Fibroblast of peridontal ligament (primary cell): ENCODE results near the gene GTF3C2.
"Not testable (repeated sequence)": the region's sequence is repeated elsewhere in the genome, so short reads cannot be mapped to it uniquely, and the experiment has no call there.

Source experiments
- DNase-seq: peaks from one replicate; pipeline ENCODE4 v3.0.0-alpha.2; 2010; ENCODE audit errors: extremely low read depth

GTF3C2 gene

GRCh38 chr2:27370816-27371620 is 14.5 kb upstream of the GTF3C2 start:
- DNase-seq = peak; percentile 59

DNA sequence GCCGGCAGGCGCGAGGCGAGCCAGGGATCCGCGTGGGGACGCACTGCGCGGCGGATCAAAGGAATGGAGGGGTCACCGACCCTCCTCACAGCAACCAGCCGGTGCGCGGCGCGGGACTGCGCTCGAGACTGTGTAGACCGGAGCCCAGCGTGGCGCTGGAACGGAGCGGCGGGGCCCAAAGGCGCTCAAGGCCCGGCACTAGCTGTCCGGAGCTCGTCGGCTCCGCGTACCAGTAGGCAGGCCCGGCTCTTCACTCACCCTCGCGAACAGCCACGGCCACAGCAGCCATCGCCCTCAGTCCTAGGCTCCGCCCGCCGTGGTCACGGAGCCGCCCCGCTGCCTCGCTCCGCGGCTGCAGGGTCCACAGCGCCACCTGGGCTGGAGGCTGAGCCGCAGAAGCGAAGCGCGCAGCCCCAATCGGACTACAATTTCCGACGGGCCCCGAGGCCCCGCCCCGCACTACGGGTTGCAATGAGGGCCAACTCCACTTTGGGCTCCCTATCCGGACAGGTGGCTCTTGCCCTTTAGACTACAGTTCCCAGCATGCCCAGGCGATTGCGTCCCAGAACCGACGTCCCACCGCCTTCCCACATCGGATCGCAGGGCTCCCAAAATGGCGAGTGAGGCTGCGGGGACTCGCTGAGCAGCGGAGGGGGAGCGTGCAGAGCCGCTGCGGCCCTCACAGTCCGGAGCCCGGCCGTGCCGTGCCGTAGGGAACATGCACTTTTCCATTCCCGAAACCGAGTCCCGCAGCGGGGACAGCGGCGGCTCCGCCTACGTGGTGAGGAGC is 13.7 kb upstream of the GTF3C2 start, which contains the start of the genes EIF2B4 and SNX17:
TSS of gene EIF2B4 (minus strand) at position 313 of the 790 bp plus-strand sequence. CDS start at position 289, 24 bp downstream.
TSS of gene SNX17 (plus strand) at position 591 of the 790 bp plus-strand sequence. CDS start at position 719, 128 bp downstream.
- DNase-seq = peak; percentile 99

DNA sequence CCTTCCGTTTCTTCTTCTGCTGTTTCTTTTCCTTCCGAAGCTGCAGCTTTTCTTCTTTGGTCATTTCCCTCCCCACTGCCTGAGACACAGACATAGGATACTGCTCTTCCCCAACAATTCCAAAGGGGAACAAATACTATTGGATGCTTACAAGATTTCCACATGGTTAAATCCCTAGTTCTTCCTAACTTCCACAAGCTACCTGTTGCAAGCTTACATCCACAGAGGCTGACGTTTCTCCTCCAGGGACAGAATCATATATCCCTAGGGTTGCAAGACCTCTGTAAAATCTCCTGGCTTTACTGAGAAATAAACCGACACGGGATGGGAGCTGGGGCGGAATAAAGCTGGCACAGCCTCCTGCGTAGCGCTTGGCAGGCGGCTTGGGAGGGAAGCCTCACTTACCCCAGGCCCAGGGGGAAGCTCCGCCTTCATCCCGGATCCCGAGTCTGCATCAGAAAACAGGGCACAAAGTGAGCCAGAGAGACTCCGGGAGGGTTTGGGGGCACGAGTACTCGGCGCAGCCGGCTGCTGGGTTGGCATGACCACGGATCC is 13.0 kb upstream of the GTF3C2 start:
- peak; percentile 61 for DNase-seq

DNA sequence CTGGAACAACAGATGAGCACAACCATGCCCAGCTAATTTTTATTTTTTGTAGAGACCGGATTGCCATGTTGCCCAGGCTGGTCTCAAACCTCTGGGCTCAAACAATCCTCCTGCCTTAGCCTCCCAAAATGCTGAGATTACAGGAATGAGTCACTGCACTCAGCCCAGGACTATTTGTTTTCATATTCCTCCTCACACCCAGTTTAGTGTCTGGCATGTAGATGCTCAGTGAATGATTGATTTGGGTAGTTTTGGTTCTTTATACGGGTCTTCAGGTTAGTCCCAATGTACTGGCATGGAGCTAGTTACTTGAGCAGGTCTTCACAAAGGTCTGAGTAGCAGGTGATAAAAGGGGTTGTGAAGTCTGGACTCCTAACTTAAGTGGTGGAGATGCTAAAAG is 7.4 kb upstream of the GTF3C2 start:
- DNase-seq = no peak

DNA sequence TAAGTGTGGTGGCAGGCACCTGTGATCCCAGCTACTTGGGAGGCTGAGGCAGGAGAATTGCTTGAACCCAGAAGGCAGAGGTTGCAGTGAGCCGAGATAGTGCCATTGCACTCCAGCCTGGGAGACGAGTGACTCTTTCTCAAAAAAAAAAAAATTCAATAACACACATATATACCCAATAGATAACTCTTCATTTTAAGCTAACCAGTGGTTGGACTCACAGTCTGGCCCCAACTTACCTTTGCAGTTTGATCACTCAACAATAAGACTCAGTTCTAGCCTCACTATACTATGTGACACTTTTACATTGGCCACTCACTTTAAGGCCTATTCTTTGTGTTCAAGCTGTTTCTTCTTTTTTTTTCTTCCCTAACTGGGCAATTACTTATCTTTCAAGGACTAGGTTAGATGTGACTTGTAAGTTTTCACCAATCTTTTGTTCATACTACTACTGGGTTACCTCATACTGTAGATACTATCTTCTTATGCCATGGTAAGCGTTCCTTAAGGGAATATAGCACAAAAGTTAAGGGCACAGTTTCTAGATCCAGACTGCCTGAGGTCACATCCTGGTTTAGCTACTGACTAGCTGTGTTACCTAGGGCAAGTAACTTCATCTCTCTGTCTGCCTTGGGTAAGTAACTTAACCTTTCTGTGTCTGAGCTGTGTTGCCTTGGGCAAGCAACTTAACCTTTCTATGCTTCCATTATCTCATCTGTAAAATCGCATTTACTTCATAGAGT is 6.3 kb upstream of the GTF3C2 start:
- no peak for DNase-seq

DNA sequence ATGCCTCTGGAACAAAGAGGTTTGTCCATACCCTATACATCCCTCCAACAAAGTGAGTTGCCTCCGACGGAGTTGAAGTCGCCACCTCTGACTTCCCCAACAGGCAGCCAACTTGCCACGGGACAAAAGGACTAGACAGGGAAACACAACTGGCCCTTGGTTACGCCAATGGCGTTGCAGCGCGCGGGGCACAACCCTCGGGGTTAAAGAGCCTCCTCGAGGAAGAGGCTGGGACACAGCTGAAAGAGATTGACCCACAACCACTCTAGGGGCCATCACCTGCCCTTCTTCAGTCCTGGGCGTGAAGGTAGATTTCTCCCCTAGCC is 545 bp downstream of the GTF3C2 start:
- DNase-seq = peak; percentile 46

- DNase-seq = no peak
Observed at GRCh38 chr2:27354597-27354927, 2.0 kb downstream of the GTF3C2 start.

- peak; percentile 22 for DNase-seq
Observed at GRCh38 chr2:27353762-27354596, 2.6 kb downstream of the GTF3C2 start.

DNA sequence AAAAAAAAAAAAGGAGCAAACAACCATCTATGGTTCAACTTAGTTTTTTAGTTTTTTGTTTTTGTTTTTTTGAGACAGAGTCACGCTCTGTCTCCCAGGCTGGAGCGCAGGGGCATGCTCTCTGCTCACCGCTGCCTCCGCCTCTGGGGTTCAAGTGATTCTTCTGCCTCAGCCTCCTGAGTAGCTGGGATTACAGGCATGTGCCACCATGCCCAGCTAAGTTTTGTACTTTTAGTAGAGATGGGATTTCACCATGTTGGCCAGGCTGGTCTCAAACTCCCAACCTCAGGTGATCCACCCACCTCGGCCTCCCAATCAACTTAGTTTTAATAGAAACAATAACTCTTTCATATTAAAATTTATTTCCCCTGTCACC is 3.2 kb downstream of the GTF3C2 start:
- not testable (repeated sequence) for DNase-seq

DNA sequence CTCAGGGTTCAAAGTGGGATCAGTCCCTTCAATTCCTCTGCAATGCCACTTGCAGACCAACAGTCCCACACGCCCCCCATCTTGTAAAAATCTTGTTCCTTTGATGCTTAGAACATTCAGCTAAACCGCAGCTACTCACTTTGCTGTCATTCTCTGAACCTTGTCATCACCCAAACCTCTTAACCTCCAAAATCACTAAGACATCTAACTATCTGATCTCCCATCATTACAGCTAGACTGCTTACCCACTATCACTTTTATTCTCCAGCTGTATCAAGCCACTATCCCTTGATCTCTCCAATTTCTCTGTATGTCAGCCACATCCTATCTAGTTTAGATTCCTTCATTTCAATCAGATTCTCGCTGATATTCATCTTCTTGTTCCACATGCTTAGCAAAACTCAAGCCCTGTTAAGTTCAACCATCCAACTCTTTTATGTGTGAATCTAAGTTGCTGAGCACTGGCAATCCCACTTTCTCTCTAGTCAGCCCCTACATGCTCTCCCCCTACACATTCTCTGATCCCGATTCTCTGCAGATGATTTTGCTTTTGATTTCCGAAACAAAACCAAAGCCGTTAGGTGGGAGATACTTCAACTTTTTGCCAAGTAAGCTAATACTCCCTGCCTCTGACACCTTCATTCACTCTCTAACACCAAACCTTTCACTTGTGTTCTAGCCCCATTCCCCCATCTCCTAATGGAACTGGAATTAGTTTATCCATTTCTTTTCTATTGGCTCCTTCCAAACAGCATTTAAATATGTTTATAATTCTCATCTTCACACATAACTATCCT is 4.6 kb downstream of the GTF3C2 start:
- DNase-seq = no peak

GRCh38 chr2:27350106-27350693 is 6.4 kb downstream of the GTF3C2 start:
- no peak for DNase-seq

DNA sequence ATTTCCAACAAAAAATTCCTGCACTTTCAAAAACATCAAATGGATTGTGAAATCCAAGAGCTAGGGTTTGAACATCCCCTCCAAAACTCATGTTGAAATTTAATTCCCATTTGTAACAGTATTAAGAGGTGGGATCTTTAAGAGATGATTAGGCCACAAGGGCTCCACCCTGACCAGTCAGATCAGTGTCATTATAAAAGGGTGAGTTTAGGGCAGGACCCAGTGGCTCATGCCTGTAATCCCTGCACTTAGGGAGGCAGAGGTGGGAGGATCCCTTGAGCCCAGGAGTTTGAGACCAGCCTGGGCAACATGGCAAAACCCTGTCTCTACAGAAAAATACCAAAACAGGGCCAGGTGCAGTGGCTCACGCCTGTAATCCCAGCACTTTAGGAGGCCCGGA is 8.9 kb downstream of the GTF3C2 start:
- DNase-seq = no peak

DNA sequence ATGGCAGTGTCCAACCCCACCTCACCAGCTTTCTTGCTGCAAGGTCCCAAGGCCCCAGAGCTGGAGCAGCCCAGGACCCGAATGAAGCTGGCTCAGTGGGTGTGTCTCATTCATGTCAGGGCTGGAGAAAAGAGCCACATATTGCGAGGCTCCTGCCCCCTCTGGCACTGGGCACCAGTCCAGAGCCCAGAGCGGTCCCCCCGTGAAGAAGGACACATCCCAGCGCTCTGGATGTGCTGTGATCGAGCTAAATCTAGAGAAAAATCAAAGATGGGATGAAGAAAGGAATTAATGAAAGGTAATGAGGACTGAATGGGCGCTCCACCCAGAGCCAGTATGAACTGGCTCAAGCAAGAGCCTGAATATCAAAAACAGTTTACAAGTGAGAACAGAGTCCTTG is 20.4 kb downstream of the GTF3C2 start:
- no peak for DNase-seq

- DNase-seq = no peak
Observed at GRCh38 chr2:27335311-27335710, 21.3 kb downstream of the GTF3C2 start.

DNA sequence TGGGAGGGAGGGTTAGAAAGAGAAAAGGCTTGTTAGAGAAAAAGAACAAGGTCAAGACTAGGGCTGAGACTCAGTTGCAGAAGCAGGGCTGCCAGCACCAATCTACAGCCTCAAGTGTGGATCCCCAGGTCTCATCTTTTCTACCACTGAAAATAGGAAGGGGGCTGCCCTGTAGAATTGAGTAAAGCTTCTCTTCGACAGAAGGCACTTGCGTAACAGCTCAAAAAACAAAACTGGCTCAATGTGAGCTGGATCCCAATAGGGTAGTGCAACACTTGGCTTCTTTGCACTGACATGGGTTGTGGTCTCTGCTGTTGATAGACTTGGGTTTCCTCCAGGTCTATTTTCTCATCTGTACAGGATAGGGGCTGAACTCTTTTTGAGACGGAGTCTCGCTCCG is 31.8 kb downstream of the GTF3C2 start:
- DNase-seq = no peak

DNA sequence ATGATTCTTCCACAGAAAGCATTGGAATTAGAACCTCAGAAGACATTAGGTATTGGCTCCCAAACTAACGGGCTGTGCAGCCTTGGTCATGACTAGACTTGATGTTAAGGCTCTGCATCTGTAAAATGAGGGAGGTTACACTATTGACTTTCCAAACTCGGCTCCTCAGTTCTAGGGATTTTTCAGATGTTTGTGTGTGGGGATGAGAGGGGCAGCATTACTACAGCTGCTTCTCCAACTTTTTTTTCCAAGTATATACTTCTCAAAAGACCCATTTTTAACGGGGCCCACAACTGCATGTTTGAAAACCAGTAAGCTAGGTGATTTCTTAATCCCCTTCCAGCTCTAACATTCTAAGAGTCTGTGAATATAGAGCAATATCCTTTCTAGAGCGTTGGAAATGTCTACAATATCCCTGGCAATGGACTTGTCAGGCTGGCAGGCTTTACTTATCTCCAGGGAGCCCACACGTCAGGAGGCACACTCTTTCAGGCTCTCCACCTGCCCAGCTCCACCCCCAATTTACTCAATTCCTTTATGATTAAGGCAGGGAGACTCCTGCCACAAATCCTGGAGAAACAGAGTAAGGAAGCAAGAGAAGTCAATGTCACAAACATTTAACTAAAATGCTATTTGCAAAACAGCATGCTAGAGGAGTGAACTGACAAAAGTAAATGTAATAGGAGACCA is 32.8 kb downstream of the GTF3C2 start:
- no peak for DNase-seq

DNA sequence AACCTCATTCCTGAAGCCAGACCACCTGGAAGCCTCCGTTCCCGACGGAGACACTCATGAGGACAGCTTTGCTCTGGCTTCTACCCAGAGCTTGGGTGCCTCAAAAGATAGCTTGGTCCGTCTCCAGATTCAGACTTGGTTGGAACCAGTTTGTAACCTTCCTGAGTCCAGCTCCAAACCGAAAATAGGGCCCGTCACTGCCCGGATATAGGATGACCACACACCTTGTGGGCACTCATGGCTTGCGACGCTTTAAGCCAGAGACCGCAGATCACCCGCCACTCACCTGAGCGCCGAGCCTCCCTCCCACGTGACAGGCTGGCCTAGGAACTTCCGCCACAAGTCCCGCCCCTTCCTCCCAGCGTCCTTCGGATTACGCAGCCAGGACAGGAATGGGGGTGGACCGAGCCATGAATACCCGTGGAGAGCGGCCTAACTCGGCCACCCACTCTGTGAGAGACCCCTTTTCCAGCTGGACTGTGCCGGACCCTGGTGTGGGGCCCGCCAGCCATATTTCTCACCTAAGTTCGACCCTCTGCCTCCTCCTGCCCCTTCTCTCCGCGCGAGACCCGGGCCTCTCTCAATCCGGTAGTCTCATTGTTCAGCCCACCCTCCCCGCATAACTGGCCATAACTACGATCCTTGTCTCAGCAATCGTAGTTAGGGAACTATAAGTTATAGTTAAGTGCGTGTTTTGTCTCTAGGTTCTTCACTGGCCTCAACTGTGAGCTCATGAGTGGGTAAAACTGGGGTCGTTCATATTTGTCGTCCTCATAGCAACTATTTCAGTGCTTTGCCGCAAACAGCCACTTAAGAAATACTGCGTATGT is 33.6 kb downstream of the GTF3C2 start, which contains the start of gene MPV17:
TSS of gene MPV17 (minus strand) at position 332 of the 830 bp plus-strand sequence. CDS start 580 bp downstream, outside the sequence.
- peak; percentile 88 for DNase-seq

- peak; percentile 16 for DNase-seq
Observed at GRCh38 chr2:27322301-27322765, 34.2 kb downstream of the GTF3C2 start.
